GM20000 (cell line): ENCODE results near the gene FAIM2.

Experiments used
- DNase-seq: peaks from one replicate; pipeline ENCODE4 v3.0.0; 2012; ENCODE audit warnings: low spot score
- CTCF ChIP-seq: IDR thresholded peaks from 2 replicates; pipeline ENCODE4 v1.5.1; 2012; ENCODE audit warnings: mild to moderate bottlenecking, control low read depth; ENCODE audit errors: extremely low read depth, missing control alignments

FAIM2 gene

GRCh38 chr12:49928471-49928870 is 24.8 kb upstream of the FAIM2 start:
- no peak for TF ChIP-seq CTCF
- no peak for DNase-seq

- DNase-seq = no peak
- TF ChIP-seq CTCF = no peak
These were observed 21.9 kb upstream of the FAIM2 start for GRCh38 chr12:49925433-49926204.

GRCh38 chr12:49924628-49925246 is 21.0 kb upstream of the FAIM2 start:
- DNase-seq = no peak
- no peak for TF ChIP-seq CTCF

GRCh38 chr12:49923880-49924556 is 20.3 kb upstream of the FAIM2 start:
- DNase-seq = no peak
- TF ChIP-seq CTCF = no peak

- DNase-seq = no peak
- no peak for TF ChIP-seq CTCF
These were observed 19.4 kb upstream of the FAIM2 start for GRCh38 chr12:49923035-49923644.

GRCh38 chr12:49922349-49923034 is 18.8 kb upstream of the FAIM2 start:
- no peak for DNase-seq
- TF ChIP-seq CTCF = no peak

- no peak for DNase-seq
- no peak for TF ChIP-seq CTCF
These were observed 18.2 kb upstream of the FAIM2 start for GRCh38 chr12:49921936-49922335.
